Gastrocnemius medialis (tissue), 4 donors: ENCODE results near the gene LIFR. TPM values are rescaled to one million over a fixed set of nuclear protein-coding genes. Genes with fewer than 3 reads are reported as not detected.

ENCODE experiments used
- ATAC-seq, 2 donors: fragments of 150-250 bp; one replicate each; pipeline ENCODE4 v1.9.1; 2016
- DNase-seq, 2 donors: peaks; one replicate each; pipeline ENCODE4 v3.0.0-alpha.2; 2019
- H3K27ac ChIP-seq, 4 donors: fragments of 200-600 bp; sonication (generic); 1 replicate in 1 of 4; 2 replicates in 3 of 4; pipeline ENCODE4 v1.5.1; 2016 to 2018; ENCODE audit warnings: mild to moderate bottlenecking in 2 of 4, moderate library complexity in 1 of 4
- H3K27me3 ChIP-seq, 3 donors: fragments of 200-600 bp; sonication (generic) in 2 of 3; 1 replicate in 1 of 3; 2 replicates in 2 of 3; pipeline versions ENCODE4 v1.5.1 to v1.6.0; 2016 to 2019; ENCODE audit warnings: mild to moderate bottlenecking in 1 of 3, moderate library complexity in 1 of 3
- H3K36me3 ChIP-seq, 2 donors: fragments of 200-600 bp; sonication (generic) in 1 of 2; one replicate each; pipeline ENCODE4 v1.5.1; 2017 to 2018
- H3K4me1 ChIP-seq, 2 donors: fragments of 200-600 bp; sonication (generic) in 1 of 2; one replicate each; pipeline ENCODE4 v1.5.1; 2016 to 2017; ENCODE audit warnings: mild to moderate bottlenecking in 2 of 2
- H3K4me3 ChIP-seq, 4 donors: fragments of 200-600 bp; sonication (generic) in 3 of 4; 1 replicate in 1 of 4; 2 replicates in 3 of 4; pipeline ENCODE4 v1.5.1; 2016 to 2019; ENCODE audit warnings: mild to moderate bottlenecking in 2 of 4
- H3K9me3 ChIP-seq, 3 donors: fragments of 200-600 bp; sonication (generic) in 2 of 3; 1 replicate in 1 of 3; 2 replicates in 2 of 3; pipeline ENCODE4 v1.5.1; 2016 to 2019
- POLR2A ChIP-seq, 2 donors: fragments of 450-650 bp; IDR thresholded peaks; one replicate each; pipeline ENCODE4 v1.6.1; 2017; ENCODE audit warnings: antibody characterized with exemption in 2 of 2, mild to moderate bottlenecking in 2 of 2, moderate library complexity in 2 of 2
- in situ Hi-C, 4 donors: fragments of 200-750 bp; cut with MboI; loops; one replicate each; pipeline versions ENCODE4 v1.15.0 to v1.8.0; 2017; ENCODE audit warnings: low sequenced_read_pairs in 4 of 4
- intact Hi-C: fragments of 100-400 bp; cut with DNase I; formaldehyde crosslinking; loops from one replicate; pipeline ENCODE4 v1.15.1; 2023; ENCODE audit warnings: low total_unique reads
- total RNA-seq, 4 donors: library from RNA; depleted of rRNA; stranded (reverse); fragments of >200 nt; gene quantifications; one replicate each; pipeline versions ENCODE4 v1.1.0 to v1.2.3, GENCODE V29; 2016
- TF ChIP-seq, protein P1 (sequence below), 5 experiments: fragments of 450-650 bp in 3 of 5; fragments of 200-600 bp in 2 of 5; sonication (generic) in 2 of 5; IDR thresholded peaks in 4 of 5; conservative IDR thresholded peaks in 1 of 5; 1 replicate in 4 of 5; 2 replicates in 1 of 5; pipeline ENCODE4 v1.5.1; 2016 to 2019; ENCODE audit warnings: antibody characterized with exemption in 5 of 5, mild to moderate bottlenecking in 3 of 5, moderate library complexity in 3 of 5

The LIFR gene
- total RNA-seq, 4 donors from 2014 or later: 80.0 to 233 (median 89.5) TPM

- Histone ChIP-seq H3K4me3 (no peak overlapping the region), H3K4me1 (no peaks in the 10 kb centered on the region), H3K27ac (no peak overlapping the region), H3K27me3 (no peaks in the 10 kb centered on the region), H3K36me3 (peaks cover 0 to 70% of the 10 kb centered on the region in 2 donors), H3K9me3 (no peaks in the 10 kb centered on the region)
- in situ Hi-C loops (loop anchor here in 1 of 4 donors (25.0 kb wide), 1 partner anchor 439 kb away; no protein-coding TSS in a partner anchor), intact Hi-C loops (loop anchor here (2.0 to 5.0 kb wide), 2 partner anchors 169 to 309 kb away; no protein-coding TSS in a partner anchor)
- TF ChIP-seq POLR2A (IDR thresholded peaks at IDR 0.05): no peak
- TF ChIP-seq, protein P1, sequence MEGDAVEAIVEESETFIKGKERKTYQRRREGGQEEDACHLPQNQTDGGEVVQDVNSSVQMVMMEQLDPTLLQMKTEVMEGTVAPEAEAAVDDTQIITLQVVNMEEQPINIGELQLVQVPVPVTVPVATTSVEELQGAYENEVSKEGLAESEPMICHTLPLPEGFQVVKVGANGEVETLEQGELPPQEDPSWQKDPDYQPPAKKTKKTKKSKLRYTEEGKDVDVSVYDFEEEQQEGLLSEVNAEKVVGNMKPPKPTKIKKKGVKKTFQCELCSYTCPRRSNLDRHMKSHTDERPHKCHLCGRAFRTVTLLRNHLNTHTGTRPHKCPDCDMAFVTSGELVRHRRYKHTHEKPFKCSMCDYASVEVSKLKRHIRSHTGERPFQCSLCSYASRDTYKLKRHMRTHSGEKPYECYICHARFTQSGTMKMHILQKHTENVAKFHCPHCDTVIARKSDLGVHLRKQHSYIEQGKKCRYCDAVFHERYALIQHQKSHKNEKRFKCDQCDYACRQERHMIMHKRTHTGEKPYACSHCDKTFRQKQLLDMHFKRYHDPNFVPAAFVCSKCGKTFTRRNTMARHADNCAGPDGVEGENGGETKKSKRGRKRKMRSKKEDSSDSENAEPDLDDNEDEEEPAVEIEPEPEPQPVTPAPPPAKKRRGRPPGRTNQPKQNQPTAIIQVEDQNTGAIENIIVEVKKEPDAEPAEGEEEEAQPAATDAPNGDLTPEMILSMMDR (IDR thresholded peaks at IDR 0.05 in 4 of 5, conservative IDR thresholded peaks at IDR 0.05 in 1 of 5): no peak
- DNase-seq (no peak), ATAC-seq (peak in 1 of 2 donors; percentile 55)
These were observed 58.5 kb downstream of the LIFR start for GRCh38 chr5:38497946-38498345.

GRCh38 chr5:38494763-38495162 lies 61.7 kb downstream of the LIFR start:
- no peak for DNase-seq
- Histone ChIP-seq H3K4me3 (no peak overlapping the region), H3K27me3 (no peaks in the 10 kb centered on the region), H3K36me3 (peaks cover 0 to 75% of the 10 kb centered on the region in 2 donors), H3K27ac (no peak overlapping the region), H3K9me3 (no peaks in the 10 kb centered on the region), H3K4me1 (no peaks in the 10 kb centered on the region)
- no peak for ATAC-seq
- intact Hi-C loops (loop anchor here (5.0 kb wide), 2 partner anchors 52 to 313 kb away; no protein-coding TSS in a partner anchor), in situ Hi-C loops (loop anchor here in 1 of 4 donors (25.0 kb wide), 1 partner anchor 443 kb away; no protein-coding TSS in a partner anchor)
- no peak for TF ChIP-seq POLR2A (IDR thresholded peaks at IDR 0.05)
- TF ChIP-seq, protein P1 (IDR thresholded peaks at IDR 0.05 in 4 of 5, conservative IDR thresholded peaks at IDR 0.05 in 1 of 5): no peak

- DNase-seq (no peak), ATAC-seq (no peak)
- in situ Hi-C loops (loop anchor here in 1 of 4 donors (25.0 kb wide), 1 partner anchor 443 kb away; no protein-coding TSS in a partner anchor), intact Hi-C loops (loop anchor here (5.0 kb wide), 1 partner anchor 52 kb away; no protein-coding TSS in a partner anchor)
- TF ChIP-seq, protein P1 (IDR thresholded peaks at IDR 0.05 in 4 of 5, conservative IDR thresholded peaks at IDR 0.05 in 1 of 5): no peak
- no peak for TF ChIP-seq POLR2A (IDR thresholded peaks at IDR 0.05)
- no peaks in the 10 kb centered on the region for H3K27me3 ChIP-seq
- no peaks in the 10 kb centered on the region for H3K4me1 ChIP-seq
- no peaks in the 10 kb centered on the region for H3K9me3 ChIP-seq
- peaks cover 0 to 73% of the 10 kb centered on the region in 2 donors for H3K36me3 ChIP-seq
- no peak overlapping the region for H3K27ac ChIP-seq
- no peak overlapping the region for H3K4me3 ChIP-seq
These were observed 62.3 kb downstream of the LIFR start for GRCh38 chr5:38494175-38494574.

DNA sequence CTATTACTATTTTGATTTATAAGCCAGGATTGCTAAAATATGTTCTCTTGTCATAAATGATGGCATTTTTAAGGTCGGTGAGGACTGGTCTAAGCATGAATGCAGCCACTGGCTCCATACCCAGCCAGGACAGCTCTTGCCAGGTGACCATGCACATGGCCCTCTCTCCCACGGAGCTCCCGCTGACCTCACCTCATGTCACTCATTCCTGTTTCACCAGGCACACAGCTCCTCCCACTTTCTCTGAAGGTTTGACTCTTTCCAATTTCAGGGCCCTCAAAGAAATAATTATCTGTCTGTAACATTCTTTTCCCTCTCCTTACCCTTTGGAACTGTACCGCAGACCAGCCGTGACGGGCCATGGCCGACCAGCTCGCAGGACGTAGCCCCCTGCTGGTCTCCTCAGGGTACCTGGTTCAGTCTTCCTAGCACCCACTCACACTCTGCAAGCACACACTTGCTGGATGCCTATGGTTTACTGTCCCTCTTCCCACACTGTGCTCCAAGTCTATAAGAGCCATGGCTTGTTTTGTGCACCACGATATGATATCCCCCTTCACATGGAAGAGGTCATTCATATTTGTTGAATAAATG lies 72.5 kb downstream of the LIFR start:
- intact Hi-C loops: no loop called here

More for the DNA sequence above, 72.5 kb downstream of the LIFR start:
- H3K27ac ChIP-seq: no peak overlapping the region
- no peaks in the 10 kb centered on the region for H3K27me3 ChIP-seq
- in situ Hi-C loops: loop anchor here in 1 of 4 donors (25.0 kb wide), 1 partner anchor 453 kb away; no protein-coding TSS in a partner anchor
- DNase-seq (no peak), ATAC-seq (peak in 1 of 2 donors; percentile 35)
- H3K9me3 ChIP-seq: no peaks in the 10 kb centered on the region
- no peaks in the 10 kb centered on the region for H3K4me1 ChIP-seq
- H3K36me3 ChIP-seq: peaks cover 0 to 81% of the 10 kb centered on the region in 2 donors
- H3K4me3 ChIP-seq: no peak overlapping the region
- TF ChIP-seq, protein P1 (IDR thresholded peaks at IDR 0.05 in 4 of 5, conservative IDR thresholded peaks at IDR 0.05 in 1 of 5): no peak
- TF ChIP-seq POLR2A (IDR thresholded peaks at IDR 0.05): no peak
